Tibial nerve (tissue), 4 donors: ENCODE measurements around the gene CDK13. TPM values are rescaled to one million over a fixed set of nuclear protein-coding genes. Genes with fewer than 3 reads are reported as not detected.
A peak's percentile ranks its signal among the peaks of the same experiment; 100 is the strongest.

Source experiments
- DNase-seq, 2 donors: peaks; one replicate each; pipeline ENCODE4 v3.0.0-alpha.2; 2019; ENCODE audit warnings: low spot score in 2 of 2
- H3K27ac ChIP-seq, 4 donors: fragments of 200-600 bp; sonication (generic) in 3 of 4; one replicate each; pipeline ENCODE4 v1.5.1; 2017 to 2019; ENCODE audit warnings: mild to moderate bottlenecking in 1 of 4
- H3K27me3 ChIP-seq, 2 donors: fragments of 200-600 bp; sonication (generic) in 1 of 2; one replicate each; pipeline versions ENCODE4 v1.5.1 to v1.6.0; 2017 to 2019
- H3K36me3 ChIP-seq, 3 donors: fragments of 200-600 bp; sonication (generic); one replicate each; pipeline ENCODE4 v1.5.1; 2018 to 2019
- H3K4me1 ChIP-seq, 4 donors: fragments of 200-600 bp; sonication (generic) in 3 of 4; one replicate each; pipeline ENCODE4 v1.5.1; 2017 to 2019
- H3K4me3 ChIP-seq, 4 donors: fragments of 200-600 bp; sonication (generic) in 3 of 4; one replicate each; pipeline ENCODE4 v1.5.1; 2017 to 2019; ENCODE audit warnings: mild to moderate bottlenecking in 1 of 4, moderate library complexity in 1 of 4
- H3K9me3 ChIP-seq, 4 donors: fragments of 200-600 bp; sonication (generic) in 3 of 4; one replicate each; pipeline ENCODE4 v1.5.1; 2017 to 2019
- EP300 ChIP-seq, 2 donors: sonication (generic); formaldehyde crosslinking; IDR thresholded peaks; one replicate each; pipeline ENCODE4 v1.6.1; 2017; ENCODE audit warnings: antibody characterized with exemption in 2 of 2, mild to moderate bottlenecking in 1 of 2
- POLR2A ChIP-seq, 2 donors: fragments of 450-650 bp; IDR thresholded peaks; one replicate each; pipeline ENCODE4 v1.6.1; 2017; ENCODE audit warnings: antibody characterized with exemption in 2 of 2, mild to moderate bottlenecking in 2 of 2, moderate library complexity in 2 of 2
- WGBS, 2 donors: methylation state at CpG; one replicate each; pipeline ENCODE4 v1.1.5; 2018; 5-methylcytosine and 5-hydroxymethylcytosine counted together
- total RNA-seq, 4 donors: library from RNA; depleted of rRNA; stranded (reverse); fragments of >200 nt; gene quantifications; one replicate each; pipeline ENCODE4 v1.1.0, GENCODE V29; 2016
- TF ChIP-seq, protein P1 (sequence below), 5 experiments: fragments of 200-600 bp in 3 of 5; fragments of 450-650 bp in 2 of 5; sonication (generic) in 3 of 5; IDR thresholded peaks; one replicate each; pipeline ENCODE4 v1.5.1; 2016 to 2019; ENCODE audit warnings: antibody characterized with exemption in 5 of 5, mild to moderate bottlenecking in 3 of 5, moderate library complexity in 2 of 5

CDK13 gene
- total RNA-seq, 4 donors from 2014 or later = 87.8 to 128 (median 114) TPM

GRCh38 chr7:39952803-39953202, 2.7 kb downstream of the CDK13 start:
- H3K4me3 ChIP-seq = peak overlapping the region; percentile 71 to 96 (median 89)
- no peak for DNase-seq
- H3K27me3 ChIP-seq = no peaks in the 10 kb centered on the region
- no peaks in the 10 kb centered on the region for H3K9me3 ChIP-seq
- H3K27ac ChIP-seq = peak overlapping the region in 2 of 4 donors; percentile 99
- peaks cover 0 to 66% (median 42%) of the 10 kb centered on the region in 4 donors for H3K4me1 ChIP-seq
- TF ChIP-seq POLR2A (IDR thresholded peaks at IDR 0.05) (no peak), EP300 (IDR thresholded peaks at IDR 0.05) (no peak)
- H3K36me3 ChIP-seq = no peaks in the 10 kb centered on the region
- 14 to 15% methylated on average over 3 of the region's 3 CpGs for WGBS, 2 donors

DNA sequence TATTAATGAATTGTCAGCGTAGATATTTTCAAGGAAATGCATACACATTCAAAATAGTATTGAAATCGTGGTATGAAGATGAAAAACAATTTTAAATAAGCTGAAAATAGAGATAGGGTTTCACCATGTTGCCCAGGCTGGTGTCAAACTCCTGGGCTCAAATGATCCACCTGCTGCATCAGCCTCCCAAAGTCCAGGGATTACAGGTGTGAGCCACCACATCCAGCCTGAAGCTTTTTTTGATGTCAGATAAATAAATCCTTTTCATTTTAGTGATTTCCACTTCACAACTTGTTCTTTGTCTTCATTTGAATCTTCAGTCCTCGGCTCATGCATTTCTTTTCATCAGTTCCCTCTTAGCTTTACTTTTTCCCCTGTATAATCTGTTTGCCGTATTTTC, 4.6 kb downstream of the CDK13 start:
- 65 to 71% methylated on average over 4 of the region's 4 CpGs for WGBS, 2 donors

GRCh38 chr7:39958038-39958437, 8.0 kb downstream of the CDK13 start:
- H3K36me3 ChIP-seq = peaks cover 0 to 2% (median 0%) of the 10 kb centered on the region in 3 donors
- no peaks in the 10 kb centered on the region for H3K27me3 ChIP-seq
- no peak overlapping the region for H3K27ac ChIP-seq
- no peak for DNase-seq
- H3K4me3 ChIP-seq = no peak overlapping the region
- WGBS, 2 donors = 81 to 83% methylated on average over 3 of the region's 3 CpGs
- TF ChIP-seq EP300 (IDR thresholded peaks at IDR 0.05) = no peak
- peaks cover 0 to 56% (median 42%) of the 10 kb centered on the region in 4 donors for H3K4me1 ChIP-seq
- no peaks in the 10 kb centered on the region for H3K9me3 ChIP-seq

More for the DNA sequence above, 4.6 kb downstream of the CDK13 start:
- TF ChIP-seq, protein P1, sequence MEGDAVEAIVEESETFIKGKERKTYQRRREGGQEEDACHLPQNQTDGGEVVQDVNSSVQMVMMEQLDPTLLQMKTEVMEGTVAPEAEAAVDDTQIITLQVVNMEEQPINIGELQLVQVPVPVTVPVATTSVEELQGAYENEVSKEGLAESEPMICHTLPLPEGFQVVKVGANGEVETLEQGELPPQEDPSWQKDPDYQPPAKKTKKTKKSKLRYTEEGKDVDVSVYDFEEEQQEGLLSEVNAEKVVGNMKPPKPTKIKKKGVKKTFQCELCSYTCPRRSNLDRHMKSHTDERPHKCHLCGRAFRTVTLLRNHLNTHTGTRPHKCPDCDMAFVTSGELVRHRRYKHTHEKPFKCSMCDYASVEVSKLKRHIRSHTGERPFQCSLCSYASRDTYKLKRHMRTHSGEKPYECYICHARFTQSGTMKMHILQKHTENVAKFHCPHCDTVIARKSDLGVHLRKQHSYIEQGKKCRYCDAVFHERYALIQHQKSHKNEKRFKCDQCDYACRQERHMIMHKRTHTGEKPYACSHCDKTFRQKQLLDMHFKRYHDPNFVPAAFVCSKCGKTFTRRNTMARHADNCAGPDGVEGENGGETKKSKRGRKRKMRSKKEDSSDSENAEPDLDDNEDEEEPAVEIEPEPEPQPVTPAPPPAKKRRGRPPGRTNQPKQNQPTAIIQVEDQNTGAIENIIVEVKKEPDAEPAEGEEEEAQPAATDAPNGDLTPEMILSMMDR (IDR thresholded peaks at IDR 0.05) = no peak
- TF ChIP-seq POLR2A (IDR thresholded peaks at IDR 0.05) (no peak), EP300 (IDR thresholded peaks at IDR 0.05) (no peak)
- peaks cover 0 to 69% (median 46%) of the 10 kb centered on the region in 4 donors for H3K4me1 ChIP-seq
- DNase-seq = no peak
- no peak overlapping the region for H3K4me3 ChIP-seq
- peaks cover 0 to 2% (median 0%) of the 10 kb centered on the region in 3 donors for H3K36me3 ChIP-seq
- no peaks in the 10 kb centered on the region for H3K9me3 ChIP-seq
- no peaks in the 10 kb centered on the region for H3K27me3 ChIP-seq
- no peak overlapping the region for H3K27ac ChIP-seq

- H3K36me3 ChIP-seq = no peaks in the 10 kb centered on the region
- H3K9me3 ChIP-seq = no peaks in the 10 kb centered on the region
- no peak for DNase-seq
- H3K4me3 ChIP-seq = no peak overlapping the region
- no peaks in the 10 kb centered on the region for H3K27me3 ChIP-seq
- peaks cover 0 to 50% (median 13%) of the 10 kb centered on the region in 4 donors for H3K4me1 ChIP-seq
- 80 to 82% methylated on average over 2 of the region's 2 CpGs for WGBS, 2 donors
- TF ChIP-seq EP300 (IDR thresholded peaks at IDR 0.05) (no peak), POLR2A (IDR thresholded peaks at IDR 0.05) (no peak)
- TF ChIP-seq, protein P1 (IDR thresholded peaks at IDR 0.05) = no peak
- H3K27ac ChIP-seq = no peak overlapping the region
Observed at GRCh38 chr7:39967406-39968161, 17.5 kb downstream of the CDK13 start.

GRCh38 chr7:39969431-39969830, 19.4 kb downstream of the CDK13 start:
- no peak for DNase-seq
- no peaks in the 10 kb centered on the region for H3K9me3 ChIP-seq
- H3K27me3 ChIP-seq = no peaks in the 10 kb centered on the region
- 52 to 66% methylated on average over 1 of the region's 1 CpG for WGBS, 2 donors
- no peaks in the 10 kb centered on the region for H3K36me3 ChIP-seq
- no peak for TF ChIP-seq POLR2A (IDR thresholded peaks at IDR 0.05)
- TF ChIP-seq, protein P1 (IDR thresholded peaks at IDR 0.05) = no peak
- no peak for TF ChIP-seq EP300 (IDR thresholded peaks at IDR 0.05)
- H3K4me1 ChIP-seq = peaks cover 0 to 56% (median 13%) of the 10 kb centered on the region in 4 donors
- no peak overlapping the region for H3K4me3 ChIP-seq
- H3K27ac ChIP-seq = no peak overlapping the region

GRCh38 chr7:39971924-39972323, 21.9 kb downstream of the CDK13 start:
- H3K36me3 ChIP-seq = no peaks in the 10 kb centered on the region
- H3K27me3 ChIP-seq = no peaks in the 10 kb centered on the region
- TF ChIP-seq, protein P1 (IDR thresholded peaks at IDR 0.05) = no peak
- no peak for TF ChIP-seq EP300 (IDR thresholded peaks at IDR 0.05)
- no peak for TF ChIP-seq POLR2A (IDR thresholded peaks at IDR 0.05)
- H3K4me1 ChIP-seq = peaks cover 0 to 78% (median 13%) of the 10 kb centered on the region in 4 donors
- WGBS, 2 donors = 54 to 65% methylated on average over 3 of the region's 3 CpGs
- H3K27ac ChIP-seq = no peak overlapping the region
- no peak overlapping the region for H3K4me3 ChIP-seq
- H3K9me3 ChIP-seq = no peaks in the 10 kb centered on the region
- no peak for DNase-seq
